GM12878 (cell line): ENCODE data around the gene NUP50. TPM values are rescaled to one million over a fixed set of nuclear protein-coding genes. Genes with fewer than 3 reads are reported as not detected.

ENCODE experiments used
- ATF2 ChIP-seq: IDR thresholded peaks from 2 replicates; pipeline ENCODE4 v1.6.1; 2012; ENCODE audit warnings: low read length, inconsistent platforms
- BCLAF1 ChIP-seq: fragments of 450-650 bp; IDR thresholded peaks from 2 replicates; pipeline ENCODE4 v1.6.1; 2017; ENCODE audit warnings: antibody characterized with exemption, mild to moderate bottlenecking, moderate library complexity
- E4F1 ChIP-seq: fragments of 450-650 bp; IDR thresholded peaks from 2 replicates; pipeline ENCODE4 v1.6.1; 2018; ENCODE audit warnings: borderline replicate concordance, mild to moderate bottlenecking; ENCODE audit not compliant: partially characterized antibody
- IKZF1 ChIP-seq: fragments of 450-650 bp; conservative IDR thresholded peaks from 2 replicates; pipeline ENCODE4 v1.6.1; 2017; ENCODE audit warnings: antibody characterized with exemption, mild to moderate bottlenecking
- NR2C1 ChIP-seq: fragments of 450-650 bp; IDR thresholded peaks from 2 replicates; pipeline ENCODE4 v1.6.1; 2017; ENCODE audit warnings: antibody characterized with exemption, mild to moderate bottlenecking, moderate library complexity
- NRF1 ChIP-seq: conservative IDR thresholded peaks from 2 replicates; pipeline ENCODE4 v1.6.1; 2011; ENCODE audit warnings: mild to moderate bottlenecking, low read depth, low read length, improper control_type of control experiment
- SMARCA5 ChIP-seq: fragments of 450-650 bp; IDR thresholded peaks from 2 replicates; pipeline ENCODE4 v1.6.1; 2017; ENCODE audit warnings: mild to moderate bottlenecking
- SREBF1 ChIP-seq: IDR thresholded peaks from 2 replicates; pipeline ENCODE4 v1.6.1; 2012; ENCODE audit warnings: mild to moderate bottlenecking, low read length
- YBX1 ChIP-seq: fragments of 450-650 bp; IDR thresholded peaks from 2 replicates; pipeline ENCODE4 v1.6.1; 2016; ENCODE audit warnings: antibody characterized with exemption
- ZBTB33 ChIP-seq: fragments of 450-650 bp; IDR thresholded peaks from 2 replicates; pipeline ENCODE4 v1.6.1; 2017; ENCODE audit warnings: mild to moderate bottlenecking
- ZBTB40 ChIP-seq: fragments of 450-650 bp; IDR thresholded peaks from 2 replicates; pipeline ENCODE4 v1.6.1; 2016; ENCODE audit warnings: mild to moderate bottlenecking, moderate library complexity, borderline replicate concordance
- polyA plus RNA-seq, 11 experiments: library from polyadenylated mRNA; depleted of rRNA in 4 of 11; unstranded in 6 of 11; stranded (reverse) in 5 of 11; fragments of >200 nt; fragmentation: Nextera tagmentation in 4 of 11; fragmentation: Illumina TruSeq in 1 of 11; extraction: Ambion mirVana in 4 of 11; extraction: Trizol in 1 of 11; gene quantifications; 1 replicate in 1 of 11; 2 replicates in 10 of 11; pipeline versions ENCODE4 v1.2.1 to v1.2.3, GENCODE V29; 2011 to 2016; ENCODE audit warnings: inconsistent platforms in 2 of 11, missing spikeins in 2 of 11, low read depth in 1 of 11
- total RNA-seq, 4 experiments: library from RNA; depleted of rRNA in 3 of 4; stranded (reverse); fragments of >200 nt in 3 of 4; fragmentation: Illumina TruSeq in 1 of 4; extraction: Trizol in 1 of 4; gene quantifications; 2 replicates each; pipeline versions ENCODE4 v1.2.1 to v1.2.3, GENCODE V29; 2013 to 2021

NUP50 gene
- total and polyA plus RNA-seq, 10 of the 15 experiments (the other 5 are each of a cell fraction or from before 2014, with no cell fraction given) = 36.8 to 125 (median 78.8) TPM

GRCh38 chr22:45204241-45204640, 40.5 kb downstream of the NUP50 start (continued):
- TF ChIP-seq BCLAF1 (no peak), SMARCA5 (no peak), ZBTB33 (no peak), ZBTB40 (no peak), NRF1 (no peak), NR2C1 (no peak), E4F1 (no peak), IKZF1 (no peak), ATF2 (no peak), YBX1 (no peak), SREBF1 (no peak)
